Naive thymus-derived CD8-positive, alpha-beta T cell (primary cell): ENCODE results near the gene ANTXRL. TPM values are rescaled to one million over a fixed set of nuclear protein-coding genes. Genes with fewer than 3 reads are reported as not detected.
A peak's percentile ranks its signal among the peaks of the same experiment; 100 is the strongest.
"Not testable (repeated sequence)": the region's sequence is repeated elsewhere in the genome, so short reads cannot be mapped to it uniquely, and the experiment has no call there.

Experiments
- ATAC-seq, 2 donors: fragments of 150-1000 bp; cut with Tn5 transposase in 1 of 2; sonication (Bioruptor Pico), chemical (Tn5 transposase) in 1 of 2; 1 replicate in 1 of 2; 2 replicates in 1 of 2; pipeline ENCODE4 v1.10.0; 2021; ENCODE audit warnings: mild to moderate bottlenecking in 2 of 2, moderate library complexity in 2 of 2
- POLR2A ChIA-PET: fragments of 350-600 bp; sonication (Branson Sonifier 250); formaldehyde crosslinking; loops from one replicate; lab custom pipeline; 2021; ENCODE audit warnings: antibody characterized with exemption; lab: Charles Lee
- DNase-seq, 10 donors: peaks; one replicate each; pipeline versions ENCODE4 v3.0.0 to v3.0.0-alpha.2; 2020 to 2022
- H3K27ac Mint-ChIP-seq, 10 donors: one replicate each; pipeline ENCODE4 v1.8.0; 2020 to 2022; ENCODE audit warnings: mild to moderate bottlenecking in 10 of 10, mixed read lengths in 10 of 10, moderate library complexity in 4 of 10, inconsistent platforms in 1 of 10
- H3K27me3 Mint-ChIP-seq, 5 donors: one replicate each; pipeline ENCODE4 v1.8.0; 2021 to 2022; ENCODE audit warnings: mixed read lengths in 5 of 5
- H3K36me3 Mint-ChIP-seq, 3 donors: one replicate each; pipeline ENCODE4 v1.8.0; 2020 to 2022; ENCODE audit warnings: mixed read lengths in 3 of 3, mild to moderate bottlenecking in 2 of 3, inconsistent platforms in 1 of 3
- H3K4me1 Mint-ChIP-seq, 4 donors: one replicate each; pipeline ENCODE4 v1.8.0; 2021 to 2022; ENCODE audit warnings: mixed read lengths in 4 of 4
- H3K4me3 Mint-ChIP-seq, 10 donors: one replicate each; pipeline ENCODE4 v1.8.0; 2020 to 2022; ENCODE audit warnings: mild to moderate bottlenecking in 10 of 10, mixed read lengths in 10 of 10, moderate library complexity in 6 of 10, inconsistent platforms in 1 of 10
- H3K9me3 Mint-ChIP-seq, 9 donors: one replicate each; pipeline ENCODE4 v1.8.0; 2020 to 2022; ENCODE audit warnings: mixed read lengths in 9 of 9, mild to moderate bottlenecking in 3 of 9, inconsistent platforms in 1 of 9, moderate library complexity in 1 of 9
- polyA plus RNA-seq, 3 donors: library from polyadenylated mRNA; unstranded; fragments of 300-500 nt; fragmentation: Illumina TruSeq; gene quantifications; one replicate each; pipeline ENCODE4 v1.2.3, GENCODE V29; 2021
- total RNA-seq, 8 experiments: library from RNA in 2 of 8; stranded (reverse) in 2 of 8; gene quantifications; one replicate each; pipeline ENCODE4 v1.2.3 and lab custom pipeline; 2021 to 2026

The ANTXRL gene
- total and polyA plus RNA-seq, 5 experiments from 2014 or later: not detected

- Mint-ChIP-seq H3K27ac (peak overlapping the region in 2 of 10 donors; percentile 34 to 83), H3K4me1 (peaks cover 6 to 21% (median 11%) of the 10 kb centered on the region in 4 donors), H3K36me3 (peaks cover 5 to 78% (median 21%) of the 10 kb centered on the region in 3 donors)
- H3K27me3 Mint-ChIP-seq, POLR2A ChIA-PET, H3K9me3 Mint-ChIP-seq, H3K4me3 Mint-ChIP-seq, ATAC-seq: not testable (repeated sequence)
- peak in 2 of 10 donors; percentile 0 to 10 for DNase-seq
Measured at GRCh38 chr10:46249617-46250344, 37.0 kb upstream of the ANTXRL start.

DNA sequence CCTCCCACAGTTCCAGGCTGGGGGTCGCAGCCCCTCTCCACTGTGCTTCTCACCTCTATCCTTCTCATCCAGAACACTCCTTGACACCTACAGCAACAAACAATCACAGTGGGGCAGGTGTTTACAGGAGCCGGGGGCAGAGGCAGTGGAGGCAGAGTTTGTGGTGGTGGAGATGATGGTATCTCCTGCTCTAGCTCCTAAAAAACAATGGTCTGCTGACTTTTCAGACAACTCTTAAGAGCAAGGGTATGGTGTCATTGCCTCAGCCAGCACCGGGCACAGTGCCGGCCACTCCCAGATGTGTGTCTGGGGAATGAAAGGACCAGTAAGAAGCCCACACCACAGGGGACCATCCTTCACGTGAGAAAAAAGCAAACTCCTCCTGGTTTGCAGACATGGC lies 36.3 kb upstream of the ANTXRL start:
- DNase-seq (no peak), ATAC-seq (no peak)
- peaks cover 5 to 79% (median 17%) of the 10 kb centered on the region in 3 donors for H3K36me3 Mint-ChIP-seq
- H3K4me3 Mint-ChIP-seq: no peak overlapping the region
- no peaks in the 10 kb centered on the region for H3K27me3 Mint-ChIP-seq
- no peaks in the 10 kb centered on the region for H3K9me3 Mint-ChIP-seq
- peaks cover 9 to 23% (median 13%) of the 10 kb centered on the region in 4 donors for H3K4me1 Mint-ChIP-seq
- POLR2A ChIA-PET: no interaction called here
- peak overlapping the region in 3 of 10 donors; percentile 44 to 72 (median 56) for H3K27ac Mint-ChIP-seq

GRCh38 chr10:46250898-46251856 lies 35.6 kb upstream of the ANTXRL start:
- Mint-ChIP-seq H3K27me3 (no peaks in the 10 kb centered on the region), H3K9me3 (no peaks in the 10 kb centered on the region), H3K36me3 (peaks cover under 1 to 78% (median 16%) of the 10 kb centered on the region in 3 donors), H3K4me3 (no peak overlapping the region), H3K4me1 (peaks cover 13 to 24% (median 15%) of the 10 kb centered on the region in 4 donors), H3K27ac (peak overlapping the region in 3 of 10 donors; percentile 22 to 66 (median 51))
- DNase-seq (peak in 2 of 10 donors; percentile 0 to 58), ATAC-seq (no peak)
- POLR2A ChIA-PET: no interaction called here

GRCh38 chr10:46251857-46252847 lies 34.6 kb upstream of the ANTXRL start:
- POLR2A ChIA-PET: interaction anchor here (0.6 kb wide), 1 partner anchor 13 kb away, joined by 3 read pairs; no protein-coding TSS in a partner anchor
- Mint-ChIP-seq H3K4me3 (no peak overlapping the region), H3K27ac (peak overlapping the region in 2 of 10 donors; percentile 14 to 66)

GRCh38 chr10:46253076-46254006 lies 33.5 kb upstream of the ANTXRL start:
- Mint-ChIP-seq H3K27me3 (no peaks in the 10 kb centered on the region), H3K4me3 (no peak overlapping the region), H3K9me3 (no peaks in the 10 kb centered on the region), H3K36me3 (peaks cover 0 to 82% (median 12%) of the 10 kb centered on the region in 3 donors), H3K4me1 (peaks cover 14 to 40% (median 29%) of the 10 kb centered on the region in 4 donors), H3K27ac (peak overlapping the region in 2 of 10 donors; percentile 36 to 40)
- no peak for DNase-seq
- POLR2A ChIA-PET: interaction anchor here (1.0 kb wide), 1 partner anchor 15 kb away, joined by 3 read pairs; no protein-coding TSS in a partner anchor
- no peak for ATAC-seq

More at GRCh38 chr10:46251857-46252847, 34.6 kb upstream of the ANTXRL start:
- peak in 1 of 10 donors; percentile 0 for DNase-seq
- no peak for ATAC-seq
- peaks cover 0 to 82% (median 14%) of the 10 kb centered on the region in 3 donors for H3K36me3 Mint-ChIP-seq
- H3K9me3 Mint-ChIP-seq: no peaks in the 10 kb centered on the region
- H3K27me3 Mint-ChIP-seq: no peaks in the 10 kb centered on the region
- H3K4me1 Mint-ChIP-seq: peaks cover 14 to 32% (median 21%) of the 10 kb centered on the region in 4 donors

DNA sequence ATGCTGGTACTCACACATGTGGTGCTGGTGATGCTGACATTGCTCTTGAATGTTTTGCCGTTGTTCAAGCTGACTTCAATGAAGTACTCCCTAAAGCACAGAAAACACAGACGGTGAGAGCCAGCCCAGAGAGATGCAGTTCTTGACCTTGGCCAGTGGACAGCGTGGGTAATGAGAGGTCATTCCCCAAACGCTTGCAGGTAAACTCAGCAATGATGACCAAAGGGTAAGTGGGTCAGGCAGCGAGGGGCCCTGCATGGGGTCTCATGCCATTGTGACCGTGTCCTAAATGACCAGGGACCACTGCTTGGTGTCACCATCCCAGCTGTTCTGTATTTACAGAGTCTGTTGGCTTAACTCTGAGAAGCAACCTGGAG lies 32.8 kb upstream of the ANTXRL start:
- Mint-ChIP-seq H3K9me3 (no peaks in the 10 kb centered on the region), H3K36me3 (peaks cover 0 to 80% (median 12%) of the 10 kb centered on the region in 3 donors), H3K4me3 (no peak overlapping the region), H3K27me3 (no peaks in the 10 kb centered on the region), H3K4me1 (peaks cover 16 to 45% (median 34%) of the 10 kb centered on the region in 4 donors), H3K27ac (no peak overlapping the region)
- POLR2A ChIA-PET: interaction anchor here (1.0 kb wide), 1 partner anchor 14 kb away, joined by 3 read pairs; no protein-coding TSS in a partner anchor
- no peak for ATAC-seq
- DNase-seq: no peak

- H3K4me3 Mint-ChIP-seq: no peak overlapping the region
- no peaks in the 10 kb centered on the region for H3K27me3 Mint-ChIP-seq
- peaks cover 0 to 78% (median 12%) of the 10 kb centered on the region in 3 donors for H3K36me3 Mint-ChIP-seq
- H3K9me3 Mint-ChIP-seq: no peaks in the 10 kb centered on the region
- H3K27ac Mint-ChIP-seq: peak overlapping the region in 6 of 10 donors; percentile 37 to 75 (median 62)
- peaks cover 15 to 45% (median 34%) of the 10 kb centered on the region in 4 donors for H3K4me1 Mint-ChIP-seq
- no peak for ATAC-seq
- no peak for DNase-seq
- POLR2A ChIA-PET: interaction anchor here (1.0 kb wide), 1 partner anchor 14 kb away, joined by 3 read pairs; no protein-coding TSS in a partner anchor
Measured at GRCh38 chr10:46254467-46254866, 32.3 kb upstream of the ANTXRL start.

DNA sequence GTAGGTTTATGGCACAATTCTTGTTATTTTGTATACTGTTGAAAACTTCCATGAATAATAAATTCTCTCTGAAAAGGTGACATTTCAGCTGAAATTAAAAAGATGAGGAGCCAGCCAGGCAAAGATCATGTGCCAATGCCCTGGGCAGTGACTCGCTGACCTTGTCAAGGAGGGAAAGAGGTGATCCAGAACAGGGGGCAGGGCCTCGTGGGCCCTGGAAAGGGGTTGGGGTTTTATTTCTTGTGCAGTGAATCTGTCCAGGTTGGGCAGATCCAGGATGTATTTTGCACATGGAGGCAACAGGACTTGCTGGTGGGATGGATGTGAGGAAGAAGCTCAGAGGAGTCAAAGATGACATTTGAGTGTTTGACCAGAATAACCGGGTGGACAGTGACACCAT lies 31.6 kb upstream of the ANTXRL start:
- not testable (repeated sequence) for DNase-seq, ATAC-seq, H3K9me3 Mint-ChIP-seq, H3K4me3 Mint-ChIP-seq, H3K27me3 Mint-ChIP-seq
- Mint-ChIP-seq H3K27ac (peak overlapping the region in 7 of 10 donors; percentile 22 to 75 (median 60)), H3K4me1 (peaks cover 15 to 47% (median 35%) of the 10 kb centered on the region in 4 donors), H3K36me3 (peaks cover 0 to 76% (median 12%) of the 10 kb centered on the region in 3 donors)
- POLR2A ChIA-PET: interaction anchor here (1.7 kb wide), 1 partner anchor 14 kb away, joined by 5 read pairs; no protein-coding TSS in a partner anchor

DNA sequence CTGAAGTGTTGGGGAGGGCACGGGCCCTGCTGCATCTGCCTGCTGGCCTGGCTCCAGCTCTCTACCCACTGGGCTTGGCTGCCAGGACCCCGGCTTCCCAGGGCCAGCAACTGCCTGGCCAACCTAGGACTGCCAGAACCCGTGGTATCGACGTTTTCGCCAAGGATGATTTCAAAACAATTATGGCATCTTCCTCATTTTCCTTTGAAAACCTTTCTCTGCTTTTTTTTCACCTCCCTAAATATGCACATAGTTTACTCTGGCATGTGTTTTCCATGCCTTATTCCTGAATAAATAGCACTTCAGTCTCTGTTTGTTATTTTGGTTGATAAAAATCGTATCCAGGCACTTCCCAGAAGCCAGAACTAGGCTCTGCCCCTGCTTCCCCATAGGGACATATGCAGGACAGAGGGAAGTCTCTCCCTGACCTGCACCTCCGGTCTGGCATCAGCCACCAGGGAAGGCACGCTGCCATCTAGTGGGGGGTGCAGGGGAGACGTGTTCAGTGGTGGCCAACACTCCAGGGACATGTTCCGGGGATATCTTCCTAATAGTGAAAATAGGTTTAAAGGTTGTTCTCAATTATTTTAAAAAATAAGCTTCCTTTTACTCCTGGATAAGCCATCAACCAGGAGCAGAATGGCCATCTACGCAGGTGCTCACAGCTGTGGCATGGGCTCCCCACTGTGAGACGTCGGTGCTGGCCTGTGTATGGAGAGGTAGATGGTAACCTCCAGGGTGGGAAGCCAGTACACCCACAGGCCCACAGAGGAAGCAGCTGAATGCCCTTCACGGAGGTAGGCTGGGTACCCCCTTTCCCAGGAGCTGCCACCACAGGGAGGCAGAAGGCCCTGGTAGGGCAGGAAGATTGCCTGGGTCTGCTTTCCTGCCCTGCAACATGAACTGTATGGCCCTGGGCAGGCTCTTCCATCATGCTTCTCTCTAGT lies 30.7 kb upstream of the ANTXRL start:
- POLR2A ChIA-PET: interaction anchor here (1.7 kb wide), 1 partner anchor 13 kb away, joined by 5 read pairs; no protein-coding TSS in a partner anchor
- Mint-ChIP-seq H3K9me3 (no peaks in the 10 kb centered on the region), H3K27ac (peak overlapping the region in 9 of 10 donors; percentile 22 to 83 (median 66)), H3K27me3 (no peaks in the 10 kb centered on the region), H3K36me3 (peaks cover 0 to 79% (median 13%) of the 10 kb centered on the region in 3 donors), H3K4me1 (peaks cover 20 to 54% (median 38%) of the 10 kb centered on the region in 4 donors), H3K4me3 (peak overlapping the region in 1 of 10 donors; percentile 39)
- peak in 1 of 2 donors; percentile 61 for ATAC-seq
- peak in 5 of 10 donors; percentile 25 to 72 (median 37) for DNase-seq
